ENCODE measurements around the gene IARS1. TPM values are rescaled to one million over a fixed set of nuclear protein-coding genes. Genes with fewer than 3 reads are reported as not detected.
A peak's percentile ranks its signal among the peaks of the same experiment; 100 is the strongest.

The IARS1 gene
- total RNA-seq, 1 donor from 2014 or later = 260 TPM

DNA sequence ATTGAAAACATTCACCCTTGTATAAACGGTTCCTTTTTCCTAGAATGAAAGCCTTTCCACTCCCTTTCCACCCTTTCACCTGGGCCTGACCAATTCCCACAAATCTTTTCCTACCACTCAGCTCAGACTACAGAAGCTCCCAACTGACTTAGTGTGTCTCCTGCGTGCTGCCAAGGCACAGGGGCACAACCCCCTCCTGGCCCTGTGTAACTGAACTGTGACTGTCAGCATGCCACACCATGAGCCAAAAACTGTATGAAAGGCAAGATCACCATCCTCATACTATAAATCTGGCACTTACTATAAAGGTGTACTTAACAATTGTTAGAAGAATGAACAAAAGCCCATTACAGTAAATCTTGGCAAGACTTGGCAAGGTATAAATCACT, 20.1 kb upstream of the IARS1 start:
- no peaks in the 10 kb centered on the region for H3K9me3 ChIP-seq (ENCODE audit: low read depth)
- no peaks in the 10 kb centered on the region for H4K20me1 ChIP-seq (ENCODE audit: low read depth)
- no peaks in the 10 kb centered on the region for H3K4me1 ChIP-seq
- H3K27ac ChIP-seq = no peak overlapping the region
- Mint-ChIP-seq H3K4me3 (no peak overlapping the region), H3K27ac (no peak overlapping the region), H3K4me1 (no peaks in the 10 kb centered on the region), H3K9me3 (no peaks in the 10 kb centered on the region), H3K27me3 (ENCODE audit: insufficient read depth, low read depth) (no peaks in the 10 kb centered on the region), H3K36me3 (peaks cover 11% of the 10 kb centered on the region)
- H3K27me3 ChIP-seq = no peaks in the 10 kb centered on the region
- peaks cover 5% of the 10 kb centered on the region for H3K79me2 ChIP-seq (ENCODE audit: low read depth)
- H3K4me3 ChIP-seq = no peak overlapping the region
- peak overlapping the region; percentile 42 for H3K9ac ChIP-seq
- DNase-seq (ENCODE audit: low spot score) = no peak
- H2AFZ ChIP-seq (replicated peaks) = no peak overlapping the region
- no peak overlapping the region for H3K4me2 ChIP-seq
- H3K36me3 ChIP-seq = peaks cover 5% of the 10 kb centered on the region
- no peaks in the 10 kb centered on the region for H3F3A ChIP-seq (ENCODE audit: low read depth)
- TF ChIP-seq EZH2phosphoT487 (IDR thresholded peaks at IDR 0.05) = no peak
- no peak for TF ChIP-seq EZH2 (IDR thresholded peaks at IDR 0.05)
- no peak for TF ChIP-seq CTCF (IDR thresholded peaks at IDR 0.05)

DNA sequence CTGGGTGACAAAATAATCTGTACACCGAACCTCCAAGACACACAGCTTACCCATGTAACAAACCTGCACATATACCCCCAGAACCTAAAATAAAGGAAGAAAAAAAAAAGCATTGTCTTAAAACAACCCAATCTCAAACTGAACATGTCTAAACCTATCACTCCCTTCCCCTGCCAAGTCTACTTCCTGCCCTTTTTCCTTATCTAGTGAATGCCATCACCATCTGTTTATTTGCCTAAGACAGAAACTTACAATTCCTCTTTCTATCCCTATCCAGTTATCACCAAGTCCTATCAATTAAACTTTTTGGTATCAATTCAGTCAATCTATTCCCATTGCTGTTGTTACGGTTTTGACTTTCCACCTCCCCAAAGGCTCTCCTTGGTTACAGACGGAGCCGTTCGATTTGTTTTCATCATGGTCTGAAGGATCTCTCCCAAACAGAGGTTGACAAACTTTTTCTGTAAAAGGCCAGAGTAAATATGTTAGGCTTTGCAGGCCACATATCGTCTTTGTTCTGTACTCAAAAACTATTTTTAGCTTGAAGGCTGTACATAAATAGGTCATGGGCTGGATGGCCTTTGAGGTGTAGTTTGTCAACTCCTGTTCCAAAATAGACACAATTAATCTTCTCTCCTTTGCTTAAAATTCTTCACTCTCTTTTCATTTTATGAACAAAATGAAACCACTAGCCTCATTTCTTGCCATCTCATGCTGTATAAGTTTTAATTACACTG, 19.6 kb upstream of the IARS1 start:
- no peaks in the 10 kb centered on the region for H3K36me3 ChIP-seq
- Mint-ChIP-seq H3K4me1 (no peaks in the 10 kb centered on the region), H3K9me3 (no peaks in the 10 kb centered on the region), H3K27ac (no peak overlapping the region), H3K36me3 (peaks cover 14% of the 10 kb centered on the region), H3K27me3 (ENCODE audit: insufficient read depth, low read depth) (no peaks in the 10 kb centered on the region), H3K4me3 (no peak overlapping the region)
- H3K4me2 ChIP-seq = no peak overlapping the region
- peaks cover 5% of the 10 kb centered on the region for H3K79me2 ChIP-seq (ENCODE audit: low read depth)
- no peaks in the 10 kb centered on the region for H4K20me1 ChIP-seq (ENCODE audit: low read depth)
- H3K27me3 ChIP-seq = no peaks in the 10 kb centered on the region
- H3K9me3 ChIP-seq (ENCODE audit: low read depth) = no peaks in the 10 kb centered on the region
- peak overlapping the region; percentile 42 for H3K9ac ChIP-seq
- no peaks in the 10 kb centered on the region for H3K4me1 ChIP-seq
- TF ChIP-seq CTCF (IDR thresholded peaks at IDR 0.05) = no peak
- TF ChIP-seq EZH2phosphoT487 (IDR thresholded peaks at IDR 0.05) = no peak
- TF ChIP-seq EZH2 (IDR thresholded peaks at IDR 0.05) = no peak
- no peak overlapping the region for H3K4me3 ChIP-seq
- DNase-seq (ENCODE audit: low spot score) = no peak
- no peak overlapping the region for H2AFZ ChIP-seq (replicated peaks)
- no peak overlapping the region for H3K27ac ChIP-seq
- no peaks in the 10 kb centered on the region for H3F3A ChIP-seq (ENCODE audit: low read depth)

- no peak overlapping the region for H3K4me3 ChIP-seq
- no peaks in the 10 kb centered on the region for H4K20me1 ChIP-seq (ENCODE audit: low read depth)
- no peak overlapping the region for H3K4me2 ChIP-seq
- no peaks in the 10 kb centered on the region for H3K27me3 ChIP-seq
- peaks cover 5% of the 10 kb centered on the region for H3K79me2 ChIP-seq (ENCODE audit: low read depth)
- Mint-ChIP-seq H3K36me3 (peaks cover 18% of the 10 kb centered on the region), H3K4me3 (no peak overlapping the region), H3K4me1 (no peaks in the 10 kb centered on the region), H3K9me3 (no peaks in the 10 kb centered on the region), H3K27ac (no peak overlapping the region), H3K27me3 (ENCODE audit: insufficient read depth, low read depth) (no peaks in the 10 kb centered on the region)
- no peaks in the 10 kb centered on the region for H3F3A ChIP-seq (ENCODE audit: low read depth)
- peaks cover 12% of the 10 kb centered on the region for H3K36me3 ChIP-seq
- H3K27ac ChIP-seq = no peak overlapping the region
- DNase-seq (ENCODE audit: low spot score) = no peak
- TF ChIP-seq CTCF (IDR thresholded peaks at IDR 0.05) (no peak), EZH2 (IDR thresholded peaks at IDR 0.05) (no peak), EZH2phosphoT487 (IDR thresholded peaks at IDR 0.05) (no peak)
- no peak overlapping the region for H3K9ac ChIP-seq
- H3K9me3 ChIP-seq (ENCODE audit: low read depth) = no peaks in the 10 kb centered on the region
- H2AFZ ChIP-seq (replicated peaks) = no peak overlapping the region
- H3K4me1 ChIP-seq = no peaks in the 10 kb centered on the region
These were observed 17.1 kb upstream of the IARS1 start for GRCh38 chr9:92310562-92310961.
